HG02798 (cell line): ENCODE data around the gene MAEA.

Experiments used
- ATAC-seq: cut with Tn5 transposase; IDR thresholded peaks from one replicate; pipeline ENCODE4 v1.9.1; 2021; ENCODE audit warnings: mild to moderate bottlenecking; ENCODE audit not compliant: unreplicated experiment, poor library complexity

Gene MAEA

DNA sequence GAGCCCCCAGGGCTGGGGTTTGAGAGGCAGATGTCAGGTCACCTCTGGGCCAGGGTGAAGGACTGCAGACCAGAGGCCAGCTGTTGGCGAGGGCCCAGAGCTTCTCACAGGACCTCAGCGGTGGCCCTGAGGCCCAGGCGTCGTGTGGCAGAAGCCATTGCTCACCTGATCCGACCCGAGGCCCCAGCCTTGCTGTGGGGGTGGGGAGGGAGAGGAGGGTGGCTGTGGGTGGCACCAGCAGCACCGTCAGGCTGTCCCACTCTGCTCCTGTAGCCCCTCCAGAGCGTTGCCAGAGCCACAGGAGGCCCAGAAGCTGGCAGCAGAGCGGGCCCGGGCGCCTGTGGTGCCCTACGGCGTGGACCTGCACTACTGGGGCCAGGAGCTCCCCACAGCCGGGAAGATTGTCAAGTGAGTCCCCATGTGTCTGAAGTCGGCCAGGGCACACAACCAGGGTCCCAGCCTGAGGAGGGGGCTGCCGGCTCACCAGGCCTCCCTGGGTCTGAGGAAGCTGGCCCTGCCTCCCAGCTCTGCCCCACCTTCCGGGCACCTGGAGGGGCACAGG lies 86.2 kb downstream of the MAEA start:
- no peak for ATAC-seq

DNA sequence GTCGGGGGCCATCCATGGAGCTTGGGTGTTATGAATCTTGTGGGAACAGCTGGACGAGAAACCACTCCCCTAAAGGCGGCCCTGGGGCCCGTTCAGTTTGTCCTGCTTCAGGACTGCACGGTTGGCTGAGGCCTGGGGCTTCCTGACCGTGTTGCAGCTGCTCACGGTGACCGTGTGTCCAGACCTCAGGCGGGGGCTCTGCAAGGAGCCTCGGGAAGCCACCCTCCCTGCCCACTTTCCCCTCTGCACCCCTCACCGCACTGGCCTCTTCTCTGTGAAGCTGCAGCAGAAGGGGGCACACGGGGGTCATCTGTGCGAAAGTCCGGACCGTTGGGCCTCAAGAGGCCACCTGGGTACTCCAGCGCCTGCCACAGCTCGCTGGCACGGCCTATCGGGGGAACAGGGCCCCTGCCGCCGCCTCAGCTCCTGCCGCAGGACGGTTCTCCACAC lies 86.7 kb downstream of the MAEA start:
- ATAC-seq = no peak

DNA sequence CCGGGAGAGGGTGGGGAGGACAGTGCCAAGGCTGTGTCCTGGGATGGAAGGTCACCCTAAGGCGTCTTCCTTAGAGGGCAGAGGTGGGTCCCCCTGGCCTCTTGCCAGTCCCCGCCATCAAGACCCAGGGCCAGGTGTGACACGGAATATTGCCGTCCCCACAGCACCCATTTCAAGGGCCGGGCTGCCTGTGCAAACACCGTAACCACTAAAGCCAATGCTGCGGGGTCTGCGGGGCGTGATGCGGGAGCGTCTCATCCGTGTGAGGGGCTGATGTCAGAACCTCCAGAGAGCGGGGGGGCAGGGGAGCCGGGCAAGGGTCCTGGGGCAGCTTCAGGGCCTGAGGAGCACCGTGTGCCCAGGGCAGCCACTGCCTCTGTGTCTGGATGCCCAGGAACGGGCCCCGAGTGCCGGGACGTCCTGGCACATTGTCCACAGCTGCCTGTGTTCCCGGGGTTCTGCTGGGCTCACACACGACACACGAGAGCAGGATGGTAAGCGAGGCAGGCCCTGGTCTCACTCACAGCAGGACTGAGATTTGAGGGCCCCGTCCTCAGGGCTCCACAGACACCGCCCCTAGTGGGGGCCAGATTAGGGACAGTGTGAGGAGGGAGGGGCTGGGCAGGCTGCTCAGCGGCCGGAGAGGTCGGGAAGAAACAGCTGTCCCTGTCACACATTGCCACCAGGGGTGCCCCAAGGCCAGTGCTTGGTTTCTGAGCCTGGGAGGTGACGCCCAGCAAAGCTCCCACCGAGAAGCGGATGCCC lies 87.3 kb downstream of the MAEA start:
- ATAC-seq = no peak

DNA sequence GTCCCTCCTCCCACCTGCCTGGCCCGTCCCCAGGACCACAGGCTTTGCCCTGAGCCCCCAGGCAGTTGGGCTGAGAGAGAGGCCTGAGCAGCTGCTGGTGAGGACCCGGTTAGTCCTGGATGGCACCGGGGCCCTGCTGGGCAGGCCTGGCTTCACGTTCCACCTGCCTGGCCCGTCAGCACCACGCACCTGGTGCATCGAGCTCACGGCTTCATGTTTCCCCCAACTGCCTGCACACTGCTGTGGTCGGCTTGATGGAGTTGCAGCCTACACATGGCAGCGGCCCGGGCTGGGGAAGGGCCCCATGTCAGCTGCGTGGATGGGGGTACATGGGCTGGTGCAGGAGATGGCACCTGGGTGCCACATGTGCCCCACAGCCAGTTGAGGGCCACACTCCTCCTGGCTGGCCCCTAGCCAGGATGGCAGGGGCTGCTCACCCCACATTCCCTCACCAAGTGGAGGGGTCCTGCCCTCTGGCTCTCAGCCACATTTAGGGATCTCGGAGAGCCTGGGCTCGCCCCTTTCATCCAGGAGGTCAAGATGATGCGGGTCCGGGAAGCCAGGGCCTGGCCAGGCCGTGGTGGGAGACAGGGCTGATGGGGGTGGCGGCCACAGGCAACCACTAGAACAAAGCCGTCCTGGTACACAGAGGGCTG lies 88.0 kb downstream of the MAEA start:
- ATAC-seq = no peak

DNA sequence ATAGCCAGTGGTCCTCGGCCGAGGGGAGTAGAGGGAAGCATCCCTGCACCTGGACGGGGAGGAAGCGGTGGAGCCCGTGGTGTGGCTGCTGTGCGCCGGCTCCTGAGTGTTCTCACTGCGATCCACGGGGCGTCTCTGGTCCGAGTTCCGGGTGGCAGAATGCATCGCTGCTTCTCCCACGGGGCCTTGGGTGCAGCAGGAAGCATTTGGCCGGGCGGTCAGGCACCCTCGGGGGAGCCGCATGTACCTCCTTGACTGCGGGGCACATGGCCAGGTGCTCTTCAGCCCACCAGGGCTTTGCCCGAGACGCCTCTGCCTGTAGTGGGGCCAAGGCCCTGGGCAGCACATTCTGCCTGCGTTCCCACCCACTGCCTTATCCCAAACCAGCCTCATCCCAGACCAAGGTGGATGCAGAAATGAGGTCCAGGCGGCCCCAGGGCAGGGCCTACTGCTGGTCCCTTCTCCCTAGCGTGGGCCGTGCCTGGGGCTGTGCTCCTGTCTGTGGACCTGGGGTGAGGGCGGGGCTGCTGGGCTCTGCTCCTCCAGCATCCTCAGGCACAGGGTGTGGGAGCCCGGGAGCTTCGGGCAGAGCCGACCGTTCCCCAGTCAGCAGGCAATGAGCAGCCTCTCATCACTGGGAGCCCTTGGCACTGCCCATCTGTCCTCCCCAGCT lies 89.0 kb downstream of the MAEA start:
- ATAC-seq = no peak

DNA sequence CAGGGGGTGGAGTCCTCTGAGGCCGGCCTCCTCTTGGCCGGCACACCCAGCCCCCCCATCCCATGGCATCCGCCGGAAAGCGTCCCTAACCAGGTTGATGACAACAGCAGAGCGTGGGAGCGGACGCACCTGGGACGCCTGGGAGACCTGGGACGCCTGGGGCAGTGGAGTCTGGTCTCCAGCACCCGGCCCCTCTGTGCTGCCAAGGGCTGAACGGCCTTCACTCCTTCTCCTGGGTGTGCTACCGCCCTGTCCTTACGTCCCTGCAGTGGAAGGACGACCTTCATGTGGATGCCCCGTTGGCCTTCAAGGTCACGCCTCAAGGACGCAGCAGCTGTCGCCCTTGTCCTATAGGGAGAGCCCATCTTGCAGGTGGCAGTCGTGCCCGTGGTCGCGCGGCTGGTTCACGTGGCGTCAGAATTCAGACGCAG lies 89.7 kb downstream of the MAEA start:
- no peak for ATAC-seq

DNA sequence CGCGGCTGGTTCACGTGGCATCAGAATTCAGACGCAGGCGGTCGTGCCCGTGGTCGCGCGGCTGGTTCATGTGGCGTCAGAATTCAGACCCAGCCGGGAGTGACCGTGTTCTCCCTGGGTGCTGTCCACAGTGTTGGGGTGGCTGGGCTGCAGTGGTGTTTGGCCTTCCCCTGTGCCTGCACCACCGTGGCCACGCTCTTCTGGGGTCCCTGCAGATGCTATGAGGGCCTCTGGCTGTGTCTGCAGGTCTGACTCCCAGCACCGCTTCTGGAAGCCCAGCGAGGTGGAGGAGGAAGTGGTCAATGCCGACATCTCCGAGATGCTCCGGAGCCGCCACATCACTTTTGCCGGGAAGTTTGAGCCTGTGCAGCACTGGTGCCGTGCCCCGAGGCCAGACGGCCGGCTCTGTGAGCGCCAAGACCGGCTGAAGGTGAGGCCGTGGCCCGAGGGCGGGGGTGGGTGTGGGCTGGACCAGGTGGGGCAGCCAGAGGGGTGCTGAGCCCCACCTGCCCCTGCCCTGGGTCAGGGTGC lies 90.2 kb downstream of the MAEA start:
- ATAC-seq = no peak

DNA sequence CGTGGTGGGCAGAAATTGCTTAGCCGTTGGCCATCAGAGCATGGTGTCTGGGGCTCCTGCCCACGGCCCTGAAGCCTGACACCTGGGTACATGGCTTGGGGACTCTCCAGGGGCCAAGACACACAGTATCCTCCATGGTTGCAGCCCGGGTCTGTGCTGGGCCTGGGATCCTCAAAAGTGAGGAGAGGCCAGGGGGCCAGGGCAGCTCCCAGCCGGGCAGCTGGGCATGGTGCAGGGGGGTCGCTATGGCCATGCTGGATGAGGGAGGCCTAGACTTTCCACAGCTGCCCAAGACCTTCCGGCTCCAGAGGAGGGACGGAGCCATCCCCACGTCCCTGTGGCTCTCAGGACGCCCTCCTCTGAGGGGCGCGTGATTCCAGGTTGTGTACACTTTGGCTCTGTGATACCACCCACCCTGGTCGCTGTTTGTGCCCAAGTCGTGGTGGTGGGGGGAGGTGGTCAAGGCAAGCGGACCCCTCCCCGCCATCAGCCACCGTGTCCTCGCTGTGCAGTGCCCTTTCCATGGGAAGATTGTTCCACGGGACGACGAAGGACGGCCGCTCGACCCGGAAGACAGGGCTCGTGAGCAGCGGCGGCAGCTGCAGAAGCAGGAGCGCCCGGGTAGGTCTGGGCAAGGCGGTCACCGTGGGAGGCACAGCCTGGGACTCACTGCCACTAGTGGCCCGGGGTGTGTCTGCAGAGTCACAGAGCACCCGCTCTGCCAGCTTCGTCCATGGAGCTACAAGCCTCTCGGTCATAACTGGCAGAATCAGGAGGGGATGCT lies 90.9 kb downstream of the MAEA start:
- ATAC-seq = no peak

DNA sequence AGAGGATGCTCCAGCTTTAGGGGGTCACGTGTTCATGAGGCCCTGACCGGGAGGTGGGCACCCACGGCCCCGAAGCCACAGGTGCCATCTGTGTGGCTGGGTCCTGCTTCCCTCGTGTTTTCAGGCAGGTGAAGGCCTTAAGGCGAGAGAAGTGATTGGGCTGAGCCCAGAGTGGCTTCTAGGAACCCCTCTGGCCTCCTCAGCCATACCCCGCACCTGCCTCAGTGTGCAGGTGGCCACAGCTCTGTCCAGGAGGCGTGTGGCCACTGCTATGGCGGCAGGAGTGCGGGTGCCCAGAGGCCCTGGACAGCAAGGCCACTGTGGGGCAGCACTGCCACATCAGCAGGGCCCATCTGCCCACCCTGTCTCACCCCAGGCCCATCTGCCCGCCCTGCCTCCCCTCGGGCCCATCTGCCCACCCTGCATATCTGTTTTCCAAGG lies 91.5 kb downstream of the MAEA start:
- ATAC-seq = no peak

DNA sequence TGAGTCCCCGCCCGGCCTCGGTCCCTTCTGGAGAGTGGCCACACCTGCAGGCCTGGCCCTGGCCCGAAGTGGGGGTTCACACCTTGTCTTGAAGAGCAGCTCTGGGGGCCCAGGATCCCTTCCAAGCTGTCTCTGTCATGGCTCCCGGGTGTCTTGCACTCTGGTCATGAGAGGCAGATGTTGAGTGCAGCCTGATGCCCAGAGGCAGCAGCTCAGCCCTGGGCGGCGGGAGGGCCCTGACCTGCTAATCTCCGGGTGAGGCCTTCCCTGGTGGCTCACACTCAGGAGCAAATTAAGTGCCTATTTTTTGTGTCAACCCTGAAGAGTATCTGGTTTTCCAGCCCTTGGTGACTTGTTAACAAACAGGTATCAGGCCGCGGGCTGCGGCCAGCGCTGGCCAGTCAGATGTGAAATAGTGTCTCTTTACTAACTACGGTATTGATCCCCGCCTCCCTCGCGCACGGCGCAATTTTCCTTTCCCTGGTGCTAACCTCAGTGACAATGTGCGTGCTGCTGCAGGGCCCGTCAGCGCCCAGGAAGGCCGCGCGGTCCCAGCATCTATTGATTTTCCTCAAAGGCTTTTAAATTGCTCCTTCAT lies 92.4 kb downstream of the MAEA start:
- ATAC-seq = no peak

DNA sequence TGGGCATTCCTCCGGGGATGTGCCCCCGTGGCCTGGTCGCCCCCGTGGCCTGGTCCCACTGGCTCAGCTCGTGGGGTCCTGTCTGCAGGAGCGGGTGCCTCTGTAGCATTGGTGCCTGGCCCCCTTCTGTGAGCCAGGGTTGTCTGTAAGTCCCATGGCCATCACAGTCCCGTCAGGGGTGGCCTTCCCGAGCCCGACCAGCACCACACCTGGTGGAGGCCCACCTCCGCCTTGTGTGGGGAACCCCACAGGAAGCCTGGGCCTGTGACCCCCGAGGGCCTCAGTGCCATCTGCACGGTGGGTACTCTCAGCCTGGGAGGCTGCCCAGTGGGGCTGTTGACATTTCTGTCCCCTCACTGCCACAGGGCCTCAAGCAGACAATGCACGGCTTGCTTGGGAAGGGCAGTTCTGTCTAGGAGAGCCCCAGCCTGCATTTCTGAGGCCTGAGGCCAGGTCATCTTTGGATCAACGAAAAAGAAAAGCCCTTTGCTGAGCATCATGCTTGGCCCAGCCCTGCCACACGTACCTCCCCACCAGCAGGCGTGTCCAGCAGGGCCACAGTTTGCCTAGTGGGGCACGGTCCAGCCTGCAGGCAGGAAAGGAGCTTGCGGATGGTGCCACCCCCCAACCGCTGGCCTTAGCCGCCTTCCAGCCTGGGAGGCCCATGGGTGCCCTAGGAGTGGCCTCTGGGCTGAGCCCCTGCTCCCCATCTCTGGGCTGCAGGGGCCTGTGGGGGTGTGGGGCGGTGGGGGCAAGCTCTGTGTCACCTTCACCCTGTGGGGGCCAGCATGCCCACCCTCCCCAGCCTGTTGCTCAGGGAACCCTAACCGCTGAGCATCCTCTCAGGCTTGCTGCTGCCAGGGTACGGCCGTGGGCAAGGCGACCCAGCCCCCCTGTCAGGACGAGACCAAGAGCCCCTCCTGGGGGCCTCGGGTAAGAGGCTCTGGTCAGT lies 93.4 kb downstream of the MAEA start:
- no peak for ATAC-seq

DNA sequence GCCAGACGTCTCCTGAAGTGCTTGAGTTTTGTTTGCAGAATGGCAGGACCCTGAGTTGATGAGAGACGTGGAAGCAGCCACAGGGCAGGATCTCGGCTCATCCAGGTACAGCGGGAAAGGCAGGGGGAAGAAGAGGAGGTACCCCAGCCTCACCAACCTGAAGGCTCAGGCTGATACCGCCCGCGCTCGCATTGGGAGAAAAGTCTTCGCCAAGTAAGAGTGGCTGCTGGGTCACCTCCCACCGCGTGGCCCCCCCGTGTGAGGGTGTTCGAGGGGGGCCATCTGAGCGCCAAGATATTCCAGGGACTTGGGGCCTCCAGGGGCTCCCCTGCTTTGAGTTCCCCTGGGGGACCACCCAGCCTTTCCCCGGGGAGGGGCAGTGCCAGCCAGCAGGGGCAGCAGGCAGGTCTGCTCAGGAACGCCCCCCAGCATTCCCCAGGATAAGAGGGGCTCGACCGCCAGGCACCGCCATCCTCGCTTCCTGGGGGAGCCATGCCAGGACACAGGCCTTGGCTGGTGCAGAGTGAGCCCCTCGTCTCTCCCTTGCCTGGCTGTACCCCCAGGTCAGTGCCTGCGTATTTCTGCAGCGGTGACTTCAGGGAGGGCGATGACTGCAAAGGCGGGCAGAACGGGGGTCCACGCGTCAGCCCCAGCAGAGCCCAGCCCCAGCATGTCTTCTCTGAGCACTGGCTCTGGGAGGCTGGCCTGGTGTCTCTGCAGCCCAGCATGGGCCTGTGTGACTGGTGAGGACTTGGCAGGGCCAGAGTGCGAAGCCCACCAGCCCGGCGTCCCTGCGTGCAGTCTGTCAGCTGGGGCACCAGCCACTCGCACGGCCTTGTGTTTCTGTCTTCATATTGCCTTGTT lies 94.3 kb downstream of the MAEA start:
- no peak for ATAC-seq

DNA sequence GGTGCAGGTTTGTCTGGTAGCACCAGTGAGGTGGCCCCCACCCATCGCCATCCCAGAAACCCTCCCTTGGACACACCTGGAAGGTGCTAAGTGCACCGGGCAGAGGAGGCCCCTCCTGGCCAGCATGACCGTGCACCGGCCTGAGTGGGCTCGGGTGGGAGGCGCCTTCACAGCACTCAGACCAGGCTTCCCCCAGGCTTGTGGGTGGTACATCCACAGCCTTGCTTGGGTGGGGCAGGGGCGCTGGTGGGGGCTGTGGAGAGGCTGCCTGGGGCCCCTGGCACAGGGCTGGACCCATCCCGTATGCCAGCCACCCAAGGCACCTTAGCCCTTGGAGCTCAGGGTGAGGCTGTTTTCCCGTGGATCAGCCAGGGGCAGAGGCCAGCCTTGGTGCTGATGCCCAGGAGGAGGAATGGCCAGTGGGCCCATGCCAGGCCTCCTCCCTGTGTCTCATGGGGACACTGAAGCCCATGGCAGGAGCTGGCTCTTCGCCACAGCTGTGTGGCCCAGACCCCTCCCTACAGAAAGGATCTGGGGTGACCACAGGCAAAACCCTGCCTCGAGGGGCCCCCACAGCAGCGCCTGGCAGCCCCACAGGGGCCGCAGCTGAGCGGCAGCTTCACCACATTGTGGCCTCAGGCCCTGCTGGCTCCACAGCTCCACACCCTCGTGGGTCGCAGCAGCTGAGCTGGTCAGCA lies 95.1 kb downstream of the MAEA start:
- no peak for ATAC-seq

DNA sequence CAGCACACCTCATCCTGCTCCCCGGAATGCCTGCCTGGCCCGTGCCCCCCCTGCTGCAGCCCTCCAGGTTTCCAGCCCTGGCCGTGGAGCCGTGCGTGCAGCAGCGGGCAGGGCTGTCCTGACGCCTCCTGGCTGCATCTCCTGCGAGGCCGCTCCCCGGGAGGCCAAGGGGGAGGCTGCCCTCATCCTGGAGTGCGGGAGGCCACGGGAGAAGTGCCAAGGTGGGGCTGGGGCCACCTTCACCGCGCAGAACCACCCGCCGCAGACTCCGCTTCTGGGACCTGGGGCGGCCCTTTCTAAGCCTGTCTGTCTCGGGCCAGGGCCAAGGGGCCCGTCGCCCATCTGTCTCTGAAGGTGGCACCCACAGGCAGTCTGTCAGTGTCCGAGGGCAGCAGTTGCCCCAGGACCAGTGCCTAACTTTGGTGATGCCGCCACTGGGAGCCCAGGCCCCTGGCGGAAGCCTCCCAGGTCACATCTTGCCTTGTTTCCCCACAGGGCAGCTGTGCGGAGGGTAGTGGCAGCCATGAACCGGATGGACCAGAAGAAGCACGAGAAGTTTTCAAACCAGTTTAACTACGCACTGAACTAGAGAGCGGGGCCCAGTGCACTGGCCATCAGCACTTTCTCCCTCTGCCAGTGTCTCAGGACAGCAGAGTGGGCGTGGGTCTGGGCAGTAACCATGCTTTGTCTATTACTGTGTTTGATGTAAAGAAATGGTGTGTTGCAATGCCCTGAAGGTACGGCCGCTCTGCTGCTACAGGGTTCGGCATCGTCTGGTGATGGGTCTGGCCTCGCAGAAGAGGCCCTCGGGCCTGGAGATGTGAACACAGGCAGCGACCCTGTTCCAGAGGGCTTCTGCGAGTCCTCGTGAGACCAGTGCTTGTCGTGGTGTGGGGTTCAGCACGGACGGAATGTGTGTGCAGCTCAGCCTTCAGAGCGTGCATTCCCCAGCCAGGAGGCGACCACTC lies 96.0 kb downstream of the MAEA start:
- no peak for ATAC-seq
